Measurements from ENCODE around the gene LBX1.
A peak's percentile ranks its signal among the peaks of the same experiment; 100 is the strongest.

Gene LBX1

GRCh38 chr10:101244321-101245050, 15.2 kb upstream of the LBX1 start:
- no peak overlapping the region for H3K4me3 ChIP-seq (ENCODE audit: low read depth, low read length)

GRCh38 chr10:101241840-101242707, 12.8 kb upstream of the LBX1 start:
- no peak overlapping the region for H3K4me3 ChIP-seq (ENCODE audit: low read depth, low read length)

- H3K4me3 ChIP-seq (ENCODE audit: low read depth, low read length) = no peak overlapping the region
Measured at GRCh38 chr10:101238732-101239105, 9.5 kb upstream of the LBX1 start.

- H3K4me3 ChIP-seq (ENCODE audit: low read depth, low read length) = no peak overlapping the region
Measured at GRCh38 chr10:101237982-101238731, 8.9 kb upstream of the LBX1 start.

GRCh38 chr10:101237081-101237981, 8.1 kb upstream of the LBX1 start:
- peak overlapping the region; percentile 48 for H3K4me3 ChIP-seq (ENCODE audit: low read depth, low read length)

GRCh38 chr10:101236376-101237080, 7.3 kb upstream of the LBX1 start:
- peak overlapping the region; percentile 48 for H3K4me3 ChIP-seq (ENCODE audit: low read depth, low read length)

- no peak overlapping the region for H3K4me3 ChIP-seq (ENCODE audit: low read depth, low read length)
Measured at GRCh38 chr10:101235766-101236165, 6.5 kb upstream of the LBX1 start.

- H3K4me3 ChIP-seq (ENCODE audit: low read depth, low read length) = no peak overlapping the region
Measured at GRCh38 chr10:101234333-101234732, 5.1 kb upstream of the LBX1 start.

GRCh38 chr10:101233863-101234262, 4.6 kb upstream of the LBX1 start:
- no peak overlapping the region for H3K4me3 ChIP-seq (ENCODE audit: low read depth, low read length)

GRCh38 chr10:101233443-101233842, 4.2 kb upstream of the LBX1 start:
- H3K4me3 ChIP-seq (ENCODE audit: low read depth, low read length) = no peak overlapping the region

- H3K4me3 ChIP-seq (ENCODE audit: low read depth, low read length) = no peak overlapping the region
Measured at GRCh38 chr10:101231912-101232689, 2.8 kb upstream of the LBX1 start.

- no peak overlapping the region for H3K4me3 ChIP-seq (ENCODE audit: low read depth, low read length)
Measured at GRCh38 chr10:101231092-101231491, 1.8 kb upstream of the LBX1 start.

- no peak overlapping the region for H3K4me3 ChIP-seq (ENCODE audit: low read depth, low read length)
Measured at GRCh38 chr10:101230183-101230917, 1.1 kb upstream of the LBX1 start.

- H3K4me3 ChIP-seq (ENCODE audit: low read depth, low read length) = no peak overlapping the region
Measured at GRCh38 chr10:101228966-101229265, 347 bp downstream of the LBX1 start.

- H3K4me3 ChIP-seq (ENCODE audit: low read depth, low read length) = no peak overlapping the region
Measured at GRCh38 chr10:101228153-101228965, 904 bp downstream of the LBX1 start.

- no peak overlapping the region for H3K4me3 ChIP-seq (ENCODE audit: low read depth, low read length)
Measured at GRCh38 chr10:101227429-101228152, 1.7 kb downstream of the LBX1 start.

Measured in iPS-11a (cell line).